Bronchial epithelial cell (primary cell): ENCODE measurements around the gene RRP15. TPM values are rescaled to one million over a fixed set of nuclear protein-coding genes. Genes with fewer than 3 reads are reported as not detected.

ENCODE experiments used
- DNase-seq: peaks from one replicate; pipeline ENCODE4 v3.0.0-alpha.2; 2010; ENCODE audit warnings: low read depth
- FAIRE-seq: peaks from 2 replicates; lab custom pipeline; 2011; peaks lifted over from hg19 to GRCh38; lab: Jason Lieb, UNC
- H3K27me3 ChIP-seq: 2 replicates; pipeline ENCODE4 v1.5.1; 2011; ENCODE audit warnings: low read length; ENCODE audit not compliant: control insufficient read depth, insufficient read depth
- H3K36me3 ChIP-seq: 2 replicates; pipeline ENCODE4 v1.5.1; 2011; ENCODE audit warnings: low read length; ENCODE audit not compliant: control insufficient read depth, insufficient read depth
- H3K4me3 ChIP-seq: 2 replicates; pipeline ENCODE4 v1.5.1; 2011; ENCODE audit warnings: mild to moderate bottlenecking, low read depth, low read length, control low read depth
- total RNA-seq: library from RNA; depleted of rRNA; stranded (reverse); fragments of >200 nt; gene quantifications from 2 replicates; pipeline ENCODE4 v1.2.1, GENCODE V29; 2014
- TF ChIP-seq, protein P1 (sequence below): IDR thresholded peaks from 2 replicates; pipeline ENCODE4 v1.5.1; 2011; ENCODE audit warnings: mild to moderate bottlenecking, moderate library complexity, low read length, control low read depth, inconsistent platforms; ENCODE audit not compliant: insufficient read depth, severe bottlenecking

Gene RRP15
- total RNA-seq, 1 donor from 2014 or later, result 6.8 TPM

DNA sequence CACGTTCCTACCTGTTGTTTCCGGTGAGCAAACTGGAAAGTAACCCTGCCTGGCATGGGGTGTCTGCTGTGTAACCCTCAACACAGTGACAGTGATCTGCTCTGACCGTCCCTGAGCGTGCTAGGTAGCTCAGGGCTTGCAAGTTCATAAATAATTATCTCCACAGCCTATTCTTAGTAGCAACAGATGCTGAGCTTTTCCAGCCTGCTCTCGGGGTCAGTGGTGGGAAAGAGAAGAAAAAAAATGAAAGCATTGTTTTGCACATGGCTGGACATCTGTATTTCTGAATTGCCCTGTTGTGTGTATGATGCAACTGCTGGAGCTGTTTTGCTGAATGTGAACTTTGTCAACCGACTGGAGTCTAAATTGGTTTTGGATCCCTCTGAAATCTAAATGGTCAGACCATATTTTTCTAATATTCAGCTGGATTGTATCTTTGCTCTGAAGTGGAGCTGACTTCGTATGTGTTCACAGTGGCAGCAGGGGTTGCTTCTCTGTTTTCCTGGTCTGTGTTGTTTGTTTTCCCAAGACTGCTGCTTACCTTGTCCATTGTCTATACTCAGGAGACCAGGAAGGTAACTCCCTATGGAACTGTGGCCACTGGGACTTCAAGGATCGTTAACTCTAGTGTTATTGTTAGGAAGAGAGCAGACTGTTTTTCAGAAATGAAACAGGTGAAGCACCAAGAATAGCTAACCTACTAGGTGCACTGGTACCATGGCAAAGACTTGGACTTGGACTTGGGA lies 87.0 kb downstream of the RRP15 start:
- FAIRE-seq (peak; percentile 40), DNase-seq (no peak)
- Histone ChIP-seq H3K4me3 (no peak overlapping the region), H3K27me3 (no peaks in the 10 kb centered on the region), H3K36me3 (no peaks in the 10 kb centered on the region)
- TF ChIP-seq, protein P1, sequence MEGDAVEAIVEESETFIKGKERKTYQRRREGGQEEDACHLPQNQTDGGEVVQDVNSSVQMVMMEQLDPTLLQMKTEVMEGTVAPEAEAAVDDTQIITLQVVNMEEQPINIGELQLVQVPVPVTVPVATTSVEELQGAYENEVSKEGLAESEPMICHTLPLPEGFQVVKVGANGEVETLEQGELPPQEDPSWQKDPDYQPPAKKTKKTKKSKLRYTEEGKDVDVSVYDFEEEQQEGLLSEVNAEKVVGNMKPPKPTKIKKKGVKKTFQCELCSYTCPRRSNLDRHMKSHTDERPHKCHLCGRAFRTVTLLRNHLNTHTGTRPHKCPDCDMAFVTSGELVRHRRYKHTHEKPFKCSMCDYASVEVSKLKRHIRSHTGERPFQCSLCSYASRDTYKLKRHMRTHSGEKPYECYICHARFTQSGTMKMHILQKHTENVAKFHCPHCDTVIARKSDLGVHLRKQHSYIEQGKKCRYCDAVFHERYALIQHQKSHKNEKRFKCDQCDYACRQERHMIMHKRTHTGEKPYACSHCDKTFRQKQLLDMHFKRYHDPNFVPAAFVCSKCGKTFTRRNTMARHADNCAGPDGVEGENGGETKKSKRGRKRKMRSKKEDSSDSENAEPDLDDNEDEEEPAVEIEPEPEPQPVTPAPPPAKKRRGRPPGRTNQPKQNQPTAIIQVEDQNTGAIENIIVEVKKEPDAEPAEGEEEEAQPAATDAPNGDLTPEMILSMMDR, result no peak

DNA sequence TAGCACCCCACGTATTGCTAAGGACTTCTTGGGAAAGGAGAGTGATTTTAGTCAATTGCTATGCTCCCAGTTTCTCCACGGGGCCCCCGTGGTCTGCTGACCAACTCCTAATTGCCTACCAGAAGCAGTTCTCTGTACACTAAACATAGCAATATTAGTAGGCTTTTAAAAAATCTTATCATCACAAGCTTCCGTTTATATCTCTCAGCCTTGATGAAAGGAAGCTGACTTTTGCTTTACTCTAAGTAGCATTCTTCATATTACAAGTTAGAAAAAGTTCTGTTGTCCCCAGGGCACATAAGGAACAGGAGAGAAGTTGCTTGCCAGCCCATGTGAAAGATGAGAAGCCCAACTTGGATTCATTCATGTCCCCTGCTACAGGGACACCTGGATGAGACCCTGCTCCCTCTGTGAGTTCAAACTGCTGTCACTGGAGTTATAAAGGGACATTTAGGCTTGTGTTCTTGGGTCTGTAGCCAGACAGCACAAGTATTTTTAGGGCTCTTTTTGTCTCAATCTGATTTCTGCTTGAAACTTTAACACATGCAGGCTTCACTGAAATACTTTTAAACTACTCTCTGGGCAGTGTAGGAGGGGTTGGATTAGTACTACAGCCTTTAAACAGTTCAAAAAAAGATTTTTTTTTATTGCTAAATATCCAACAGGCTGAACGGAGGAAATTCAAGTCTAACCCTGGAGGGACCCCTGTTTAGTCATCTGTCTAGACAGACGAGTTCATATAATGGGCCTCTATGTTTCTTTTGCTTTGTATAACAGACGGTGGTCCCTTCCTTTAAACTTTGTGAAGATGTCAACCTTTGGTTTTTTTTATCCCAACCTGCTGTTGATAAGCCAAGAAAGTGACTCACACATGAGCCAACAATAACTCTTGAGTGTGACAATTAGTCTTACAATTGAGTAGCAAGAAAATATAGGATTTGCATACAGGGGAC lies 89.6 kb downstream of the RRP15 start:
- no peaks in the 10 kb centered on the region for H3K36me3 ChIP-seq
- TF ChIP-seq, protein P1, result no peak
- H3K4me3 ChIP-seq, result no peak overlapping the region
- no peaks in the 10 kb centered on the region for H3K27me3 ChIP-seq
- DNase-seq (peak; percentile 81), FAIRE-seq (no peak)

DNA sequence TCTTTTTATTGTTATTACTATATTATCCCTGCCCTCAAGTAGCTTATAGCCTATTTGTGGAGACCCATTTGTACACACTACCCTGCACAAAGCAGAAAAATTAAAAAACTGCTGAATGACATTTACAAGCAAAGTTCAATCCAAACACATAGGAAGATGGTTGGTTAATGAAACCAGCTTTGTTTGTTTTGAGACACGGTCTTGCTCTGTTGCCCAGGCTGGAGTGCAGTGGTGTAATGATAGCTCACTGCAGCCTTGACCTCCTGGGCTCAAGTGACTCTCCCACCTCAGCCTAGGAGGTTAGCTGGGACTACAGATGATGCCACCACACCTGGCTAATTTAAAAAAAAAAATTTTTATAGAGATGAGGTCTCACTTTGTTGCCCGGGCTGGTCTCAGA lies 91.6 kb downstream of the RRP15 start:
- Histone ChIP-seq H3K36me3 (no peaks in the 10 kb centered on the region), H3K27me3 (no peaks in the 10 kb centered on the region), H3K4me3 (no peak overlapping the region)
- TF ChIP-seq, protein P1, result no peak
- DNase-seq, result no peak
- FAIRE-seq, result no peak

DNA sequence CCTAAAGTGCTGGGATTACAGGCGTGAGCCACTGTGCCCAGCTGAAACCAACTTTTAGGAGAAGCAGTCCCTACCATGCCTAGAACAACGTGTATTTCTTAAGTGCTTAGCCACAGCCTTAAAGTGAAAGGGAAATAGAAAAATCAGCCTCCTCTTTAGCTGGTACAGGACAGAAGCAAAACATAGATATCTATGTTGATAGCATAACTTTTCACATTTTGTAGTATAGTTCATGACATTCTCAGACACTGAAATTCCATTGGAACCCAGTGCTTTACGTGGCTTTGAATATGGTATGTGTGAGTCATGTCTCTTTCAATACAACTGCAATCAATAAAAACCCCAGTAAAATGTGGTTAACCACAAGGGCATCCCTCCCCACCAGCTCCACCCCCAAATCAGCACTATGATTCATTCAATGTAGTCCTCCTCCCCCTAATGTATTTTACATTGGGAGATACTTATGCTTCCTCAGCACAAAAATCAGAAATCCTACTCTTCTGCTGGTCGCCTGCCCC lies 92.1 kb downstream of the RRP15 start:
- no peak for FAIRE-seq
- Histone ChIP-seq H3K4me3 (no peak overlapping the region), H3K36me3 (no peaks in the 10 kb centered on the region), H3K27me3 (no peaks in the 10 kb centered on the region)
- DNase-seq, result peak; percentile 97
- TF ChIP-seq, protein P1, result no peak

DNA sequence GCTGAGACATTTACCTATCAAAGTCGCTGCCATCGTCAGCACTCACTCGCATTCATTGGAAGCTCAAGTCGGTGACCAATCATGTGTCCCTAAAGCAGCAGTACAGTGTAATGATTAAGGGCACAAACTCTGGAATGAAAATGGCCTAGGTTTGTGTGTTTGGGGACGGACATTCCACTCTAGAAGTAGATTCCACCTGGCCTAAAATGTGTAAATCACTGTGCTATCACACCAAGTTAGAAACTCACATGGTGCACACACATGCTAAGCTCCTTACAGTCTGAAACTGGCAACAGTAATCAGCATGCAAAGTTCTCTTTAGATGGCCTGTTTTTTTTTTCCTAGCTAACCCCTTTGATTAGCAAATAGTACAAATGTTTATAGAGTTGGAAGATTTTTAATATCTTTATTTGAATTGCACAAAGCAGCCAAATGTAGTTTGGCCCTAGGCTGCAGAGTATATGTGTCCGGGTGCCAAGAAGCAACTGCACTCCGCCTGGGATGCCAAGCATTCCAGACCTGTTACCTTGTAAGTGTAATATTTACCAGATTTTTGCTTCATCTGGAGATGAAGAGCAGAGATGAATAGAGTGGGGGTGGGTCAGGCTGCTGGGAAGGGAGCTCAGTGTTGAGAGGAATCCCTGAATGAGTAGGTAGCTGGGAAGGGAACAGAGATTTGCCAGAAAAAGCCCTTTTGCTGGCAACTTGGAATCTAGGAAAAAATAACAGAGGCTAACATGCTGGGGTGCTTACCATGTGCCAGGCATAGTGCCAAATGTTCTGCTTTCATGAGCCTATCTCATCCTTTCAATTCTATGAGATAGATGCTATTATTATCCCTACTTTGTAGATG lies 95.3 kb downstream of the RRP15 start:
- Histone ChIP-seq H3K27me3 (no peaks in the 10 kb centered on the region), H3K4me3 (no peak overlapping the region), H3K36me3 (no peaks in the 10 kb centered on the region)
- FAIRE-seq (no peak), DNase-seq (peak; percentile 85)
- TF ChIP-seq, protein P1, result no peak
